ENCODE results near the gene SYT9.

The SYT9 gene

DNA sequence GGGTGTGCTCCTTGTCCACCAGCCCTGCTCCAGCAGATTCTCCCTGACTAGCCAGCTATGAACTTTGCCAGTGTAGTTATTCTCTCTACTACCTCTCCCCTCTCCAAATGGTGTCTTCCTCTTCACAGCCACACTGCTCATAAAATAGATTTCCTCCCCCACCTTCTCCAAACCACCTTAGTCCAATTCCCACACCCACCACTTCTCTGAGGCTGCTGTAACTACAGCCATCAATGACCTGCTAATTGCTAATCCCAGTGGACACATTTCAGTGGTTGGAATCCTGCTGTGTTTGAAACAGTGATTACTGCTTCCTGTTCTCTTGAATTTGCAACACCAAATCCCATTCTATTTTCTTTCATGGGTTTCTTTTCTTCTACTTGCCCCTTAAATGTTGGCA is 23.4 kb downstream of the SYT9 start:
- Mint-ChIP-seq H3K36me3 (ENCODE audit: low read depth) (no peaks in the 10 kb centered on the region), H3K9me3 (no peaks in the 10 kb centered on the region), H3K27me3 (ENCODE audit: low read depth, poor library complexity) (peaks cover 20% of the 10 kb centered on the region), H3K4me1 (peaks cover 16% of the 10 kb centered on the region), H3K4me3 (no peak overlapping the region), H3K27ac (no peak overlapping the region)
- DNase-seq = no peak
- TF ChIP-seq, protein P1, sequence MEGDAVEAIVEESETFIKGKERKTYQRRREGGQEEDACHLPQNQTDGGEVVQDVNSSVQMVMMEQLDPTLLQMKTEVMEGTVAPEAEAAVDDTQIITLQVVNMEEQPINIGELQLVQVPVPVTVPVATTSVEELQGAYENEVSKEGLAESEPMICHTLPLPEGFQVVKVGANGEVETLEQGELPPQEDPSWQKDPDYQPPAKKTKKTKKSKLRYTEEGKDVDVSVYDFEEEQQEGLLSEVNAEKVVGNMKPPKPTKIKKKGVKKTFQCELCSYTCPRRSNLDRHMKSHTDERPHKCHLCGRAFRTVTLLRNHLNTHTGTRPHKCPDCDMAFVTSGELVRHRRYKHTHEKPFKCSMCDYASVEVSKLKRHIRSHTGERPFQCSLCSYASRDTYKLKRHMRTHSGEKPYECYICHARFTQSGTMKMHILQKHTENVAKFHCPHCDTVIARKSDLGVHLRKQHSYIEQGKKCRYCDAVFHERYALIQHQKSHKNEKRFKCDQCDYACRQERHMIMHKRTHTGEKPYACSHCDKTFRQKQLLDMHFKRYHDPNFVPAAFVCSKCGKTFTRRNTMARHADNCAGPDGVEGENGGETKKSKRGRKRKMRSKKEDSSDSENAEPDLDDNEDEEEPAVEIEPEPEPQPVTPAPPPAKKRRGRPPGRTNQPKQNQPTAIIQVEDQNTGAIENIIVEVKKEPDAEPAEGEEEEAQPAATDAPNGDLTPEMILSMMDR (IDR thresholded peaks at IDR 0.05) = no peak

DNA sequence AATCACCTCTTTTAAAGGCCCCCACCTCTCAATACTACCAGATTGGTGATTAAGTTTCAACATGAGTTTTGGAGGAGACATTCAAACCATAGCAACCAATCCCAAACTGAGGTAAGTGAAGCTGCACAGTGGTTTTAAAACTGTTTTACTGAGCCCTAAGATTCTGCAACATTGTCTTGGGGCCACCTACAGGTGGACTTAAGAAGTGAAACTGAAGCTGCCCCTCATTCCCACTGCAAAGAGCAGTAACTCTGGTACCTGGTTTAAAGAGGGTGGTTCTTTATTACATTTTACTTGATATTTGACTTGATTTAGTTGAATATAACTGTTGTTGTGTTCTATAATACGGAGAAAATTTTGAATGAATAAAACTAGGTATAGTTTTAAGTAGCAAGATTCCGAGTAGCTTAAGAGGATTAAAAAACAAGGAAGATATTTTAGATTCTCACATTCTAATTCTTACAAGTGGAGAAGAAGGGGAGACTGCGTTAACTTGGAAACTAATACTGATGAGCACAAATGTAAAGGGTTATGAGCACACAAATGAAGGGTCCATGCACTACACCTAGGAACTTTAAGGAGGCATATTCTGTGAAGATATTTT is 26.7 kb downstream of the SYT9 start:
- peaks cover 16% of the 10 kb centered on the region for H3K4me1 Mint-ChIP-seq
- H3K4me3 Mint-ChIP-seq = no peak overlapping the region
- H3K9me3 Mint-ChIP-seq = no peaks in the 10 kb centered on the region
- peaks cover 16% of the 10 kb centered on the region for H3K27me3 Mint-ChIP-seq (ENCODE audit: low read depth, poor library complexity)
- H3K36me3 Mint-ChIP-seq (ENCODE audit: low read depth) = no peaks in the 10 kb centered on the region
- TF ChIP-seq, protein P1 (IDR thresholded peaks at IDR 0.05) = peak; percentile 82
- no peak overlapping the region for H3K27ac Mint-ChIP-seq
- peak; percentile 30 for DNase-seq

DNA sequence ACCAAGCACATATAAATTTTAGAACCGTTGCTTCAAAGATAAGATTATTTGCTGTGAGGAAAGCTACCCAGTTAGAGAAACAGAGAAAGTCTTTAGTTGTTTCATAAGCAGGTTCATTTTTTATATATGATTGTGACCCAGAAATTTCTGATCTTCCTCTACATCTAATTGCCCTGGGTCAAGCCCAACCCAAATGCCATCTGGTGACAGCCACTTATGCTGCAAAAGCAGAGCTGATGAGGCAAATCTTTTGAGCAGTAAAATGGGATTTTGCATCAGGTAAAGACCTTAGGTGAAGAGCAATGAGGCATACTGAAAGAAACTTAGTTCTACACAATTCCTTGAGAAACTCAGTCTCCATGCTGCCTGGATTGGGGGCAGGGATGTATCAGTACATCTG is 28.0 kb downstream of the SYT9 start:
- Mint-ChIP-seq H3K4me1 (peaks cover 14% of the 10 kb centered on the region), H3K36me3 (ENCODE audit: low read depth) (no peaks in the 10 kb centered on the region), H3K9me3 (no peaks in the 10 kb centered on the region), H3K4me3 (no peak overlapping the region), H3K27ac (no peak overlapping the region), H3K27me3 (ENCODE audit: low read depth, poor library complexity) (peaks cover 16% of the 10 kb centered on the region)
- no peak for DNase-seq
- TF ChIP-seq, protein P1 (IDR thresholded peaks at IDR 0.05) = no peak

DNA sequence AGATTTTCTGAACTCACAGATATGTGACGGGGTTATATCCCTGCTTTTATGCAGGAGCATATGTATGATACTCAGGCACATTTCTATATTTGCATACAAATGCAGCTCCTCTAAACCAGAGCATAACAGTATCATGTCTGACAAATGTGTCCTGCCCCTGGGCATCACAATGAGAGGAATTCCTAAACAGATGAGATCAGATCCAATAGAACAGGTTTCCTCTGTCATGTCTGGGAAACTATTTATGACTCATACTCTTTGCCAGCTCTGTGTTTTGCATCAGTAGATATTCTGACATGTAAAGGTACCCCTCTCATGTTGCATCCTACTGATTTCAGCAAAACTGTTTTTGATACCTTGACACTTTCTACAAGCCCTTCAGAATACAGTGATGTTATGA is 29.4 kb downstream of the SYT9 start:
- TF ChIP-seq, protein P1 (IDR thresholded peaks at IDR 0.05) = no peak
- peaks cover 13% of the 10 kb centered on the region for H3K9me3 Mint-ChIP-seq
- H3K4me3 Mint-ChIP-seq = no peak overlapping the region
- peaks cover under 1% of the 10 kb centered on the region for H3K4me1 Mint-ChIP-seq
- no peak overlapping the region for H3K27ac Mint-ChIP-seq
- no peak for DNase-seq
- H3K36me3 Mint-ChIP-seq (ENCODE audit: low read depth) = no peaks in the 10 kb centered on the region
- peaks cover 9% of the 10 kb centered on the region for H3K27me3 Mint-ChIP-seq (ENCODE audit: low read depth, poor library complexity)

DNA sequence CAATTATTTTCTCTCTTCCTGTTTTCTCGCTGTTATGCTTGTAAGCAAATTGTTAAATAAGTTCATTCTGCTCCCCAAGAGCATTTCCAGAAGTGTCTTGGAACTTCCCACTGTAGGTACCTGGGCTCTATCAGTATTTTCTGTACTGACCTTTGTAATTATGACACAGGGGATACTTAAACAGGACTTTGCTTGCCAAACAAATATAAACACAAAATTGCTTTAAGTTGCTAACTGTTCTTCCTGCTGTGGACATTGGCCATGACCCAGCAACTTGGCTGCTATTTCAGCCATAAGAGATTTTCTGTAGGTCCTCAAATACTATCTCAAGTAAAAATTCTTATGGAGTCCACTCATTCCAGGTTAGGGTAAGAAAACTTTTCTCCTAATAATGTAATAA is 30.1 kb downstream of the SYT9 start:
- Mint-ChIP-seq H3K4me1 (no peaks in the 10 kb centered on the region), H3K4me3 (no peak overlapping the region)
- TF ChIP-seq, protein P1 (IDR thresholded peaks at IDR 0.05) = no peak

DNA sequence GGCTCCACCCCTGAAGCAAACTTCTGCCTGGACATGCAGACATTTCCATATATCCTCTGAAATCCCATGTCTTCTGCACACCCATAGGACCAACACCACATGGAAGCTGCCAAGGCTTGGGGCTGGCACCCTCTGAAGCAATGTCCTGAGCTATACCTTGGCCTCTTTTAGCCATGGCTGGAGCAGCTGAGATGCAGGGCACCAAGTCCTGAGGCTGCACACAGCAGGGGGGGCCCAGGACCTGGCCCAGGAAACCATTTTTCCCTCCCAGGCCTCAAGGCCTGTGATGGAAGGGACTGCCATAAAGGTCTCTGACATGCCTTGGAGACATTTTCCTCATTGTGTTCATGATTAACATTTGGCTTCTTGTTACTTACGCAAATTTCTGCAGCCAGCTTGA is 34.5 kb downstream of the SYT9 start:
- Mint-ChIP-seq H3K4me3 (no peak overlapping the region), H3K27ac (no peak overlapping the region), H3K36me3 (ENCODE audit: low read depth) (no peaks in the 10 kb centered on the region), H3K9me3 (peaks cover 26% of the 10 kb centered on the region), H3K4me1 (no peaks in the 10 kb centered on the region), H3K27me3 (ENCODE audit: low read depth, poor library complexity) (peaks cover 3% of the 10 kb centered on the region)
- TF ChIP-seq, protein P1 (IDR thresholded peaks at IDR 0.05) = no peak
- DNase-seq = no peak

More for the DNA sequence above, 30.1 kb downstream of the SYT9 start:
- peaks cover 8% of the 10 kb centered on the region for H3K27me3 Mint-ChIP-seq (ENCODE audit: low read depth, poor library complexity)
- no peaks in the 10 kb centered on the region for H3K36me3 Mint-ChIP-seq (ENCODE audit: low read depth)
- no peak overlapping the region for H3K27ac Mint-ChIP-seq
- no peak for DNase-seq
- peaks cover 20% of the 10 kb centered on the region for H3K9me3 Mint-ChIP-seq
